Left ventricle myocardium inferior (tissue), 1 donor: ENCODE results near the gene DAAM1. TPM values are rescaled to one million over a fixed set of nuclear protein-coding genes. Genes with fewer than 3 reads are reported as not detected.

Experiments
- DNase-seq: peaks from one replicate; pipeline ENCODE4 v3.0.0-alpha.2; 2020
- H3K27ac ChIP-seq: fragments of 200-600 bp; replicated peaks from 2 replicates; pipeline ENCODE4 v1.8.0; 2021
- H3K27me3 ChIP-seq: fragments of 200-600 bp; 2 replicates; pipeline ENCODE4 v1.8.0; 2021; ENCODE audit warnings: low read depth
- H3K36me3 ChIP-seq: fragments of 200-600 bp; 2 replicates; pipeline ENCODE4 v1.8.0; 2021
- H3K4me1 ChIP-seq: fragments of 200-600 bp; 2 replicates; pipeline ENCODE4 v1.8.0; 2021
- H3K4me3 ChIP-seq: fragments of 200-600 bp; 2 replicates; pipeline ENCODE4 v1.8.0; 2021; ENCODE audit warnings: mild to moderate bottlenecking, moderate library complexity
- H3K9me3 ChIP-seq: fragments of 200-600 bp; replicated peaks from 2 replicates; pipeline ENCODE4 v1.8.0; 2021
- intact Hi-C: fragments of 100-400 bp; cut with micrococcal nuclease; formaldehyde crosslinking; loops from one replicate; pipeline ENCODE4 v1.11.0; 2022
- total RNA-seq: library from RNA; stranded (reverse); fragmentation: NEBNext Ultra II Directional; extraction: Animal tissue kit (Norgen Biotek cat#: 25700); gene quantifications from one replicate; pipeline ENCODE4 v1.2.1, GENCODE V29; 2021
- TF ChIP-seq, protein P1 (sequence below): fragments of 200-600 bp; IDR thresholded peaks from 2 replicates; pipeline ENCODE4 v1.8.0; 2021; ENCODE audit warnings: antibody characterized with exemption, mild to moderate bottlenecking, borderline replicate concordance
- donor health status: DM: no; HTN: yes; CAD: no; lungs with severe emphysema.

The DAAM1 gene
- total RNA-seq, 1 donor from 2014 or later: 84.8 TPM

DNA sequence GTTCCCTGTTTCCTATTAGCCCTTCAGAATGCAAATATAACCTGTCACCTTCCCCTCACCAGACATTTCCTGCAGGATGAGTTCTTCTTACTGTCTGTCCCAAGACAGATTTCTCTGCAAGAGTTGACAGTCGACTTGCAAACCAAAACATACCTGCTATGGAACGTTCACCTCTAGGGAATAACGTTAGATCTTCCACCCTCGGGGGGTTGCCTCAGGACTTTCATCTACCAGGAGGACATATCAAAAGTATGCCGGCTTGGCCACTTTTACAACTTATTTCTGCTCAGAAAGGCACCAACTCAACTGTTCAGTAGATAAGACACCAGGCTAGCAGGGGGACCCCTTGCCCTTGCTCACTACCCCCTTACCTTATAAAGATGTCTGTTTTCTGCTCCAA lies 92.5 kb downstream of the DAAM1 start:
- H3K36me3 ChIP-seq: no peaks in the 10 kb centered on the region
- intact Hi-C loops: no loop called here
- TF ChIP-seq, protein P1, sequence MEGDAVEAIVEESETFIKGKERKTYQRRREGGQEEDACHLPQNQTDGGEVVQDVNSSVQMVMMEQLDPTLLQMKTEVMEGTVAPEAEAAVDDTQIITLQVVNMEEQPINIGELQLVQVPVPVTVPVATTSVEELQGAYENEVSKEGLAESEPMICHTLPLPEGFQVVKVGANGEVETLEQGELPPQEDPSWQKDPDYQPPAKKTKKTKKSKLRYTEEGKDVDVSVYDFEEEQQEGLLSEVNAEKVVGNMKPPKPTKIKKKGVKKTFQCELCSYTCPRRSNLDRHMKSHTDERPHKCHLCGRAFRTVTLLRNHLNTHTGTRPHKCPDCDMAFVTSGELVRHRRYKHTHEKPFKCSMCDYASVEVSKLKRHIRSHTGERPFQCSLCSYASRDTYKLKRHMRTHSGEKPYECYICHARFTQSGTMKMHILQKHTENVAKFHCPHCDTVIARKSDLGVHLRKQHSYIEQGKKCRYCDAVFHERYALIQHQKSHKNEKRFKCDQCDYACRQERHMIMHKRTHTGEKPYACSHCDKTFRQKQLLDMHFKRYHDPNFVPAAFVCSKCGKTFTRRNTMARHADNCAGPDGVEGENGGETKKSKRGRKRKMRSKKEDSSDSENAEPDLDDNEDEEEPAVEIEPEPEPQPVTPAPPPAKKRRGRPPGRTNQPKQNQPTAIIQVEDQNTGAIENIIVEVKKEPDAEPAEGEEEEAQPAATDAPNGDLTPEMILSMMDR: no peak
- no peaks in the 10 kb centered on the region for H3K9me3 ChIP-seq
- peaks cover 70% of the 10 kb centered on the region for H3K4me1 ChIP-seq
- DNase-seq: no peak
- H3K27ac ChIP-seq: no peak overlapping the region
- H3K27me3 ChIP-seq: no peaks in the 10 kb centered on the region
- no peak overlapping the region for H3K4me3 ChIP-seq

DNA sequence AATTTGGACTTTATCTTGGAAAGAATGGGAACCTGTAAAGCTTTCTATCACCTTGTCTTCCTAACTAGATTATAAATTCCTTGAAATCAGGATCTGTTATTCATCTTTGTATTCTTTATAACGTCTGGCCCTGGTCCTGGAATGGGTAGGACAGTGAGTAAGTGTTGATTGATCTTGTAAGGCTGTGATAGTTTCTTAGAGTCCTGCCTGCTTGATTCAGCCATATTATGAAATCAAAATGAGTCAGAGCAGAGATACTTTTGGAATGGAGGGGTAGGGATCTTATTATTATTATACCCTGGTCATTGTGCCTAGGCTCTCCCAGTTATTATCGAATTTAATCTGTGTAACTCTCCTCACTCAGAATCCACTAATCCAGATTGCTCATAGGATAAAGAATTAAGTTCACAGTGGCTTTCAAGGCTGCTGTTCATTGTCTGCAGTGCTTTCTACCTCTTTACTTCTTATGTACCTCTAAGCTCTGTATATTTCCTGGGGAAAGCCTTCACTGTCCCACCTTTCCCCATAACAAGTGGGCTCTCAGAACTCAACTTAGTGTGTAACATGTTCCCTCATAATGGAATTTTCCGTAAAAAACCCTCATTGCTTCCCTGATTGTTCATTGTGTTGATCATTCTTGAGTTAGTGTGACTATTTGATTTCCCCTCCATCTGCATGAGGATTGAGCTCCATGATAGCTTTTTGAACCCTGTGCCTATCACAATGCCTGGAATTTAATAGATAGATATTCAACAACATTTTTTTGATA lies 93.3 kb downstream of the DAAM1 start:
- Histone ChIP-seq H3K27me3 (no peaks in the 10 kb centered on the region), H3K27ac (peak overlapping the region; percentile 17), H3K9me3 (no peaks in the 10 kb centered on the region), H3K36me3 (no peaks in the 10 kb centered on the region), H3K4me3 (no peak overlapping the region), H3K4me1 (peaks cover 61% of the 10 kb centered on the region)
- TF ChIP-seq, protein P1: no peak
- intact Hi-C loops: no loop called here
- DNase-seq: no peak

DNA sequence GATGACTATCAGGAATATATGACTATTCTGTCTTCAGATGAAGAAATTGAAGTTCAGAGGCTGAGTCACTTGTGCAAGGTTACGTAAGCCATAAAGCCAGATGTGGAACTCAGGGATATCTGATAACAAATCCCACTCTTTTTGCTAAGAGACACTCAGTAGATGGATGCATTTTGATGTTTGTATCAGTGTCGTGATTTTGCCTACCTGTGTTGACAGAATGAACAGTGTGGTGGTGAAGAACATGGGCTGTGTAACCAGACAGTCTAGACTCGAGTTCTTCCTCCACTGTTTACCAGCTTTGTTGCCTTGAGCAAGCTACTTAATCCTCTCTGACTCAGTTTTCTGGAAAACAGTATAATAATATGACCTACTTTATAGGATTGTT lies 93.9 kb downstream of the DAAM1 start:
- no peak for DNase-seq
- no peak overlapping the region for H3K4me3 ChIP-seq
- no peaks in the 10 kb centered on the region for H3K36me3 ChIP-seq
- H3K27me3 ChIP-seq: no peaks in the 10 kb centered on the region
- intact Hi-C loops: no loop called here
- no peak overlapping the region for H3K27ac ChIP-seq
- TF ChIP-seq, protein P1: no peak
- H3K4me1 ChIP-seq: peaks cover 56% of the 10 kb centered on the region
- H3K9me3 ChIP-seq: no peaks in the 10 kb centered on the region

DNA sequence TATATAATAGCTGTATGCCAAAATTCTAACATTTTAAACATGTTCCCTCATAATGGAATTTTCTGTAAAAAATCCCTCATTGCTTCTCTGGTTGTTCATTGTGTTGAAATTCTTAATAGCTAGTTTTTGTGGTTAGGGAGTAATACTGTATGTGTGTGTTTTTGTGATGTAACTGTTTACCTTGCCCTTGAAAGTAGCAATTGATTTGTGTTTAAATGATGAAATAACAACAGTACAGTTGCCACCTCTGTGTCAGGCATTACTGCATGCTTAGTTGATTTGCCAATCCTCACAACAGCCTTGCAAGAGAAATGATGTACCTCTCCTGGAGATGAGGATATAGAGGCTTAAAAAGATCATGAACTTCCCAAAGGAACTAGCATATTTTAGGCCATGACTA lies 94.9 kb downstream of the DAAM1 start:
- DNase-seq: no peak
- no peak overlapping the region for H3K27ac ChIP-seq
- no peaks in the 10 kb centered on the region for H3K36me3 ChIP-seq
- intact Hi-C loops: no loop called here
- no peaks in the 10 kb centered on the region for H3K9me3 ChIP-seq
- H3K4me3 ChIP-seq: no peak overlapping the region
- H3K27me3 ChIP-seq: no peaks in the 10 kb centered on the region
- H3K4me1 ChIP-seq: peaks cover 46% of the 10 kb centered on the region
- TF ChIP-seq, protein P1: no peak

DNA sequence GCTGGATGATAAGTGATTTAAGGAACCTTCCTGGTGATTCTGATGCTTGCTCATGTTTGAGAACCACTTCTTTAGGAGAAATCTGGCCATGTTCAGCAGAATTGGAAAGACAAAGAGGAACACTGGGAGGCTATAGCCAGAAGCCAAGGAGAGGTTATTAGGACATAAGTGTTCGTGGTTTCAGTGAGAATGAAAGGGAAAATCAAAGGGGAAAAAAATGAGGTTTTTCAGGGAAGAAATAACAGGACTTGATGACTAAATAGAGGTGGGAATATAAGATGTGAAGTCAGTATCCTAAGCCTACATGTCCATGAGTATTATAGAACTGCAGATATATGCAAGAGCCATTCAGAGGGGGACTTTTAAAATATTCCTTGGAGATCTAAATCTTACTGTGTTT lies 95.6 kb downstream of the DAAM1 start:
- Histone ChIP-seq H3K4me3 (no peak overlapping the region), H3K27ac (no peak overlapping the region)
- intact Hi-C loops: no loop called here

More for the DNA sequence above, 95.6 kb downstream of the DAAM1 start:
- H3K27me3 ChIP-seq: no peaks in the 10 kb centered on the region
- TF ChIP-seq, protein P1: no peak
- DNase-seq: no peak
- no peaks in the 10 kb centered on the region for H3K36me3 ChIP-seq
- H3K9me3 ChIP-seq: no peaks in the 10 kb centered on the region
- peaks cover 39% of the 10 kb centered on the region for H3K4me1 ChIP-seq
